HepG2 (cell line): ENCODE results near the gene GLOD5. TPM values are rescaled to one million over a fixed set of nuclear protein-coding genes. Genes with fewer than 3 reads are reported as not detected.
A peak's percentile ranks its signal among the peaks of the same experiment; 100 is the strongest.

Experiments used
- ATAC-seq: fragments of 200-7000 bp; cut with Tn5 transposase; 3 replicates; pipeline ENCODE4 v1.9.1; 2020; ENCODE audit warnings: mild to moderate bottlenecking, moderate library complexity
- BruUV-seq: library from RNA; stranded (reverse); fragments of 400-500 nt; replicated peaks from 2 replicates; lab custom pipeline; 2021; lab: Mats Ljungman, UMichigan
- CTCF ChIA-PET: fragments of 300-600 bp; formaldehyde crosslinking; extraction: SDS; loops from one replicate; lab custom pipeline; 2021; ENCODE audit warnings: low total read pairs, inconsistent platforms, low intra/inter-chr PET ratio; lab: Yijun Ruan, JAX
- POLR2A ChIA-PET: fragments of 350-600 bp; sonication (Branson Sonifier 250); formaldehyde crosslinking; loops from one replicate; lab custom pipeline; 2020; ENCODE audit warnings: antibody characterized with exemption, inconsistent platforms; lab: Yijun Ruan, JAX
- DNase-seq: peaks from one replicate; pipeline ENCODE4 v3.0.0-alpha.2; 2015; ENCODE audit warnings: low spot score
- FAIRE-seq: peaks from 3 replicates; lab custom pipeline; 2011; peaks lifted over from hg19 to GRCh38; lab: Jason Lieb, UNC
- H2AFZ ChIP-seq: one replicate; pipeline ENCODE4 v1.6.1; 2011; ENCODE audit warnings: low read length, inconsistent platforms
- H3K27ac ChIP-seq: fragments of 300-600 bp; 3 replicates; pipeline ENCODE4 v1.8.0; 2011; ENCODE audit warnings: mixed run types, mild to moderate bottlenecking, mixed read lengths, low read length, inconsistent platforms; ENCODE audit not compliant: insufficient read depth; ENCODE audit errors: extremely low read length
- H3K27me3 ChIP-seq, 2 experiments: fragments of 200-600 bp in 1 of 2; 2 replicates in 1 of 2; 3 replicates in 1 of 2; pipeline versions ENCODE4 v1.6.0 to v1.8.0; 2011; ENCODE audit warnings: low read length in 2 of 2, mild to moderate bottlenecking in 2 of 2, moderate library complexity in 2 of 2, inconsistent platforms in 1 of 2; ENCODE audit not compliant: insufficient read depth in 2 of 2, control insufficient read depth in 1 of 2
- H3K36me3 ChIP-seq, 2 experiments: fragments of 200-600 bp in 1 of 2; replicated peaks in 1 of 2; 2 replicates in 1 of 2; 3 replicates in 1 of 2; pipeline versions ENCODE4 v1.5.1 to v1.8.0; 2011; ENCODE audit warnings: low read length in 2 of 2, inconsistent platforms in 1 of 2; ENCODE audit not compliant: insufficient read depth in 2 of 2, control insufficient read depth in 1 of 2
- H3K4me1 ChIP-seq: 2 replicates; pipeline ENCODE4 v1.5.1; 2012; ENCODE audit warnings: low read length, inconsistent platforms; ENCODE audit not compliant: insufficient read depth
- H3K4me2 ChIP-seq: 2 replicates; pipeline ENCODE4 v1.6.0; 2011; ENCODE audit warnings: low read depth, low read length, inconsistent platforms
- H3K4me3 ChIP-seq, 3 experiments: fragments of 200-600 bp in 1 of 3; sonication (generic), shearing (Covaris generic) in 1 of 3; replicated peaks in 1 of 3; 2 replicates each; pipeline ENCODE4 v1.5.1; 2011 to 2016; ENCODE audit warnings: low read length in 3 of 3, inconsistent platforms in 2 of 3, low read depth in 2 of 3, mild to moderate bottlenecking in 2 of 3, control low read depth in 1 of 3, mixed read lengths in 1 of 3; ENCODE audit not compliant: insufficient read depth in 1 of 3
- H3K79me2 ChIP-seq: one replicate; pipeline ENCODE4 v1.6.1; 2011; ENCODE audit warnings: low read length, inconsistent platforms; ENCODE audit not compliant: insufficient read depth
- H3K9ac ChIP-seq: 2 replicates; pipeline ENCODE4 v1.6.0; 2011; ENCODE audit warnings: mild to moderate bottlenecking, low read depth, low read length, inconsistent platforms; ENCODE audit not compliant: insufficient read depth
- H3K9me3 ChIP-seq: 2 replicates; pipeline ENCODE4 v1.5.1; 2012; ENCODE audit warnings: mild to moderate bottlenecking, low read length
- H4K20me1 ChIP-seq: 2 replicates; pipeline ENCODE4 v1.6.0; 2011; ENCODE audit warnings: inconsistent platforms, mild to moderate bottlenecking, low read length, moderate library complexity; ENCODE audit not compliant: insufficient read depth
- CBFB ChIP-seq: sonication (generic); formaldehyde crosslinking; IDR thresholded peaks from 2 replicates; pipeline ENCODE4 v1.4.0; 2020; ENCODE audit warnings: missing genetic modification reagents
- EED ChIP-seq: sonication (generic); formaldehyde crosslinking; IDR thresholded peaks from 2 replicates; pipeline ENCODE4 v1.5.0; 2020; ENCODE audit warnings: mild to moderate bottlenecking, missing genetic modification reagents
- JDP2 ChIP-seq: sonication (generic); formaldehyde crosslinking; IDR thresholded peaks from 2 replicates; pipeline ENCODE4 v1.8.1; 2022; ENCODE audit warnings: missing genetic modification reagents, borderline replicate concordance
- PLRG1 ChIP-seq: fragments of 450-650 bp; conservative IDR thresholded peaks from 2 replicates; pipeline ENCODE4 v1.6.1; 2016
- REL ChIP-seq: sonication (generic); formaldehyde crosslinking; conservative IDR thresholded peaks from 2 replicates; pipeline ENCODE4 v1.8.0; 2022; ENCODE audit warnings: mild to moderate bottlenecking, missing genetic modification reagents, moderate library complexity
- SKI ChIP-seq: fragments of 450-650 bp; IDR thresholded peaks from one replicate; pipeline ENCODE4 v1.6.1; 2018; ENCODE audit warnings: mild to moderate bottlenecking; ENCODE audit not compliant: partially characterized antibody
- SKIL ChIP-seq: sonication (generic); formaldehyde crosslinking; IDR thresholded peaks from 2 replicates; pipeline ENCODE4 v1.8.0; 2022; ENCODE audit warnings: missing genetic modification reagents, mild to moderate bottlenecking, moderate library complexity, borderline replicate concordance
- ZBTB34 ChIP-seq: sonication (generic); formaldehyde crosslinking; IDR thresholded peaks from 2 replicates; pipeline ENCODE4 v1.8.0; 2022; ENCODE audit warnings: mild to moderate bottlenecking, missing genetic modification reagents
- ZBTB8A ChIP-seq: sonication (generic); formaldehyde crosslinking; IDR thresholded peaks from 2 replicates; pipeline ENCODE4 v1.4.0; 2020; ENCODE audit warnings: mild to moderate bottlenecking, low read depth, missing genetic modification reagents, borderline replicate concordance
- ZC3H13 ChIP-seq: sonication (generic); formaldehyde crosslinking; IDR thresholded peaks from 2 replicates; pipeline ENCODE4 v1.8.1; 2023; ENCODE audit warnings: mild to moderate bottlenecking, missing genetic modification reagents, moderate library complexity
- ZFP36L2 ChIP-seq: sonication (generic); formaldehyde crosslinking; IDR thresholded peaks from 2 replicates; pipeline ENCODE4 v1.4.0; 2020; ENCODE audit warnings: missing genetic modification reagents
- ZFP37 ChIP-seq: sonication (generic); formaldehyde crosslinking; IDR thresholded peaks from 2 replicates; pipeline ENCODE4 v1.4.0; 2020; ENCODE audit warnings: missing genetic modification reagents, borderline replicate concordance
- ZNF382 ChIP-seq: sonication (generic); formaldehyde crosslinking; IDR thresholded peaks from 2 replicates; pipeline ENCODE4 v1.5.0; 2020; ENCODE audit warnings: missing genetic modification reagents, mild to moderate bottlenecking, borderline replicate concordance
- ZNF567 ChIP-seq: sonication (generic); formaldehyde crosslinking; IDR thresholded peaks from 2 replicates; pipeline ENCODE4 v1.8.1; 2023; ENCODE audit warnings: mild to moderate bottlenecking, missing genetic modification reagents, borderline replicate concordance
- ZNF569 ChIP-seq: sonication (generic); formaldehyde crosslinking; IDR thresholded peaks from 2 replicates; pipeline ENCODE4 v1.5.0; 2020; ENCODE audit warnings: mild to moderate bottlenecking, missing genetic modification reagents, moderate library complexity, borderline replicate concordance
- ZNF616 ChIP-seq: sonication (generic); formaldehyde crosslinking; IDR thresholded peaks from 2 replicates; pipeline ENCODE4 v1.5.0; 2020; ENCODE audit warnings: low read depth, mild to moderate bottlenecking, missing genetic modification reagents
- ZNF629 ChIP-seq: sonication (generic); formaldehyde crosslinking; conservative IDR thresholded peaks from 2 replicates; pipeline ENCODE4 v1.5.0; 2020; ENCODE audit warnings: missing genetic modification reagents
- ZNF770 ChIP-seq: sonication (generic); formaldehyde crosslinking; IDR thresholded peaks from 2 replicates; pipeline ENCODE4 v1.5.0; 2020; ENCODE audit warnings: mild to moderate bottlenecking, missing genetic modification reagents
- WGBS: methylation state at CpG from one replicate; pipeline ENCODE4 v1.1.6; 2017; ENCODE audit warnings: low lambda C conversion rate; 5-methylcytosine and 5-hydroxymethylcytosine counted together
- in situ Hi-C: cut with HindIII; loops from 2 replicates; pipeline ENCODE4 v1.10.0; 2017; ENCODE audit warnings: low pct_unique_long_range_greater_than_20kb; ENCODE audit not compliant: extremely low pct_ligation_motif_present
- intact Hi-C: fragments of 100-400 bp; cut with micrococcal nuclease; formaldehyde crosslinking; loops from one replicate; pipeline ENCODE4 v1.10.0; 2022; ENCODE audit not compliant: unreplicated experiment
- polyA plus RNA-seq, 8 experiments: library from polyadenylated mRNA; depleted of rRNA in 3 of 8; stranded (reverse) in 7 of 8; unstranded in 1 of 8; fragments of >200 nt; fragmentation: Illumina TruSeq in 4 of 8; extraction: Trizol in 4 of 8; gene quantifications; 2 replicates each; pipeline versions ENCODE4 v1.2.1 to v1.2.3, GENCODE V29; 2011 to 2016; ENCODE audit warnings: low read depth in 4 of 8, missing spikeins in 1 of 8, mixed read lengths in 1 of 8; ENCODE audit not compliant: insufficient read depth in 1 of 8
- total RNA-seq, 5 experiments: library from RNA; depleted of rRNA; stranded (reverse); fragments of >200 nt; fragmentation: Illumina TruSeq; extraction: Trizol; gene quantifications; 2 replicates each; pipeline ENCODE4 v1.2.3, GENCODE V29; 2016; ENCODE audit warnings: low read depth in 1 of 5

GLOD5 gene
- total and polyA plus RNA-seq, 2 of the 13 experiments (the other 11 are each of a cell fraction or from before 2014, with no cell fraction given) = 0.93 to 1.3 TPM

- no peak overlapping the region for H3K27ac ChIP-seq
Measured at GRCh38 chrX:48753708-48754228, 7.8 kb upstream of the GLOD5 start.

More at GRCh38 chrX:48753708-48754228, 7.8 kb upstream of the GLOD5 start:
- H4K20me1 ChIP-seq = no peaks in the 10 kb centered on the region
- intact Hi-C loops = loop anchor here (10.0 kb wide), 1 partner anchor 119 kb away; no protein-coding TSS in a partner anchor
- H3K79me2 ChIP-seq = no peaks in the 10 kb centered on the region
- DNase-seq = no peak
- no TSS peak for BruUV-seq
- H3K4me1 ChIP-seq = peaks cover 48% of the 10 kb centered on the region
- peak overlapping the region in 1 of 3 experiments; percentile 28; a peak in 1 of 6 replicates for H3K4me3 ChIP-seq
- no peaks in the 10 kb centered on the region for H3K27me3 ChIP-seq
- CTCF ChIA-PET = no interaction called here
- POLR2A ChIA-PET = no interaction called here
- H3K9ac ChIP-seq = no peak overlapping the region
- H3K36me3 ChIP-seq = no peaks in the 10 kb centered on the region
- H2AFZ ChIP-seq = no peak overlapping the region
- H3K4me2 ChIP-seq = peak overlapping the region; percentile 62
- ATAC-seq = peak; percentile 55
- TF ChIP-seq JDP2 (CRISPR knock-in tag) (no peak), PLRG1 (no peak), ZFP37 (no peak), ZNF616 (no peak), ZNF770 (CRISPR knock-in tag) (no peak), ZBTB8A (CRISPR knock-in tag) (no peak), SKI (no peak), CBFB (CRISPR knock-in tag) (no peak), ZNF567 (CRISPR knock-in tag) (no peak), SKIL (CRISPR knock-in tag) (no peak), ZC3H13 (CRISPR knock-in tag) (no peak), EED (CRISPR knock-in tag) (no peak), ZNF569 (CRISPR knock-in tag) (no peak), REL (no peak), ZBTB34 (CRISPR knock-in tag) (no peak), ZFP36L2 (CRISPR knock-in tag) (no peak), ZNF382 (no peak), ZNF629 (no peak)
- in situ Hi-C loops = no loop called here
- WGBS = no CpG with 5 or more reads among the region's 8 CpGs
- FAIRE-seq = no peak
- H3K9me3 ChIP-seq = no peaks in the 10 kb centered on the region
